GM21447 (cell line): Measurements from ENCODE around the gene CIBAR2.

Experiments
- ATAC-seq: cut with Tn5 transposase; IDR thresholded peaks from one replicate; pipeline ENCODE4 v1.9.1; 2021; ENCODE audit not compliant: unreplicated experiment

Gene CIBAR2

GRCh38 chr16:85083051-85083639 is 29.1 kb downstream of the CIBAR2 start:
- ATAC-seq: no peak

GRCh38 chr16:85082173-85083050 is 29.9 kb downstream of the CIBAR2 start:
- ATAC-seq: no peak

GRCh38 chr16:85081765-85082164 is 30.5 kb downstream of the CIBAR2 start:
- ATAC-seq: no peak

GRCh38 chr16:85081038-85081437 is 31.2 kb downstream of the CIBAR2 start:
- no peak for ATAC-seq

- ATAC-seq: no peak
Observed at GRCh38 chr16:85079785-85080570, 32.3 kb downstream of the CIBAR2 start.

- ATAC-seq: no peak
Observed at GRCh38 chr16:85078952-85079351, 33.3 kb downstream of the CIBAR2 start.

- no peak for ATAC-seq
Observed at GRCh38 chr16:85078226-85078625, 34.0 kb downstream of the CIBAR2 start.

- no peak for ATAC-seq
Observed at GRCh38 chr16:85077576-85078125, 34.6 kb downstream of the CIBAR2 start.

DNA sequence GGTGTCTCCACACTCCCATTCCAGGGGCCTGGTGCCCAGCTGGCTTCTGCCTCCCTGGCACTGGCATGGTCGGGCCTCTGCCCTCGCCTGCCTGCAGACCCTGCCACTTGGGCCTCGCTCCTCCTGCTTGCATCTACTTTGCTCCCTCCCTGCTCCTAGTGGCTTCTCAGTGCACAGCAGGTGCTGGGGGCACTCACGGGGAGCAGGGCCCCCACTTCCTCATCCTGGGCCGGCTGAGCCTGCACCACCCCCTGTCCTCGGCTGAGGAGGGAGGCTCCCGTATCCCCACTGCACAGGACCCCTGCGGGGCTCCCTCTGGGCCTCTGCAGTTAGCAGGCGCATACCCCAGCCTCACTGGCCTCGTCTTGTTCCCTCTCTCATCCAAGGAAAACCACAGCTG is 35.2 kb downstream of the CIBAR2 start:
- ATAC-seq: no peak

GRCh38 chr16:85075236-85075924 is 36.9 kb downstream of the CIBAR2 start:
- no peak for ATAC-seq

DNA sequence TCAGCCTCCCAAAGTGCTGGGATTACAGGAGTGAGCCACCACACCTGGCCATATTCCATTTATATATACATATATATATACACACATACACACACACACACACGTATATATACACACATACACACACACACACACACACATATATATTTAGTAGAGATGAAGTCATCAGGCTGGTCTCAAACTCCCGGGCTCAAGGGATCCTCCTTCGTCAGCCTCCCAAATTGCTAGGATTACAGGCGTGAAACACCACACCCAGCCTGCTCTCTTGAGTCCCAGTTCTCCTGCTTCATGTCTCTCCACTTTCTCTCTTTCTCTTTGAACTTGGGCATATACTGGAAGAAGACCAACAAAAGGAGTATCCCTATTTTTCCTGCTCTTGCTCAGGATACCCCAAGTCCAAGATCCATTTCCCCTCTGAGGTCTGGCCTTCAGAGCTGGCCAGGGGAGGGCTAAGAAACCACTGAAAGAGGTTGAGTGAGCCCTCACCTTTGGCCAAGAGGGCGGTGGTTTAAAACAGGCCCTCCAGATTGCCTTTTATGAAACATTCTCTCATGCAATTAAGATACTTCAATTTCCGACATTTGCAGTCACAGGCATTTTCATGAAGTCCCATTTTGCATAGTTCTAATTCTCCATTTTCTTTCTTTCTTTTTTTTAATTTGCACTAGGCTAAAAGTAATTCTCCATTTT is 37.9 kb downstream of the CIBAR2 start:
- no peak for ATAC-seq

GRCh38 chr16:85072947-85073346 is 39.3 kb downstream of the CIBAR2 start:
- ATAC-seq: no peak

GRCh38 chr16:85072076-85072860 is 40.0 kb downstream of the CIBAR2 start:
- ATAC-seq: no peak

DNA sequence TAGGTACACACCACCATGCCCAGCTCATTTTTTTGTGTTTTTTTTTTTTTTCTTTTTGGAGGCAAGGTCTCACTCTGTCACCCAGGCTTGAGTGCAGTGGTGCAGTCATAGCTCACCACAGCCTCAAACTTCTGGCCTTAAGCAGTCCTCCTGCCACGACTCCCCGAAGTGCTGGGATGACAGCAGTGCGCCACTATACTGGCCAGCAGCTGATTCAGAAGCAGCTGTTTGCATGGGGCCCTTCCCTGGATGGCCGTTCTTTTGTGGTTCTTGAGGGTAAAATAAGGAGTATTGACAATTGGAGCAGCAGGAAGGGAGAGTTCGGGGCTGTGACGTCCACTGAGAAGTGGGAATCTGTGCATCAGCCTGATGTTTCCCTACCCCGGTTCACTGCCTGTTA is 43.1 kb downstream of the CIBAR2 start:
- ATAC-seq: no peak

DNA sequence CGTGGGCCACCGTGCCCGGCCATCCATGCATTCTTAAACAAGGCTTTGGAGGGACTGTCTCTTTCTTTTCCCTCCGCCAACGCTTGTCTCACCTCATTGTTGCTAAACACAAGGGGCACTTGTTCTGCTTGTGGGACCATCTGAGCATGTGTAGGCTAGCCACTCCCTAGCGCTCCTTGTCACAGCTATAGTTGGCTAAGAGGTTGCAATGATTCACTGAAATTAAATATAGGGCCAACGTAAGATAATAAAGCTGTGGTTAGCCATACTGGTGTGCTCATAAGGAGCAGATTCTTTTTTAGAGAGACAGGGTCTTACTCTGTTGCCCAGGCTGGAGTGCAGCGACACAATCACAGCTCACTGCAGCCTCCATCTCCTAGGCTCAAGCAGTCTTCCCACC is 43.5 kb downstream of the CIBAR2 start:
- no peak for ATAC-seq

DNA sequence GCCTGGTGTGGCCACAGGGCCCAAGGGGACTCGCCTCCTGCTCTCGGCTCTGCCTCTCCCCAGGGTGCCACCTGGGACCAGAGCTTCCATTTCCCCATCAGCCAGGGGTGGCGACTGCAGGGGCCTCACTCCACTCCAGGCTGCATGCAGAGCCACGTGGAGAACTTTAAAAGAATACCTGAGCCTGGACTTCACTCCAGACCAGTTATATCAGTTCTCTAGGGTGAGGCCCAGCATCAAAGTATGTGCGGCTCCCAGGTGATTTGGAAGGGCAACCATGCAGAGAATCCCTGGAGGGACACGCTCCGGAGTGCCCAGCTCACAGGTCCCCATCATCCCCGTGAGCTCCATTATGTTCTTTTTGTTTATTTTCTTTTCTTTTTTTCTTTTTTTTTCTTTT is 44.8 kb downstream of the CIBAR2 start:
- ATAC-seq: no peak

- ATAC-seq: no peak
Observed at GRCh38 chr16:85067024-85067423, 45.2 kb downstream of the CIBAR2 start.

- ATAC-seq: no peak
Observed at GRCh38 chr16:85066346-85066885, 45.9 kb downstream of the CIBAR2 start.

- no peak for ATAC-seq
Observed at GRCh38 chr16:85065099-85065498, 47.2 kb downstream of the CIBAR2 start.
